GM13976 (cell line): ENCODE measurements around the gene GAB2.

ENCODE experiments used
- DNase-seq: peaks from one replicate; pipeline ENCODE4 v3.0.0; 2012; ENCODE audit warnings: low spot score
- CTCF ChIP-seq: IDR thresholded peaks from 2 replicates; pipeline ENCODE4 v1.5.1; 2012; ENCODE audit warnings: borderline replicate concordance, mild to moderate bottlenecking; ENCODE audit not compliant: insufficient read depth; ENCODE audit errors: extremely low read depth, missing control alignments, control extremely low read depth
- in situ Hi-C: fragments of 300-500 bp; cut with MboI; formaldehyde crosslinking; loops from one replicate; pipeline ENCODE4 v1.12.0; 2022; ENCODE audit warnings: low sequenced_read_pairs, mixed read lengths, inconsistent platforms; ENCODE audit not compliant: unreplicated experiment

The GAB2 gene

GRCh38 chr11:78197816-78198215 lies 219.8 kb downstream of the GAB2 start:
- no peak for TF ChIP-seq CTCF
- in situ Hi-C loops = no loop called here
- no peak for DNase-seq

- no peak for DNase-seq
- TF ChIP-seq CTCF = no peak
- in situ Hi-C loops = no loop called here
Observed at GRCh38 chr11:78196661-78197091, 220.9 kb downstream of the GAB2 start.

GRCh38 chr11:78195917-78196560 lies 221.6 kb downstream of the GAB2 start:
- DNase-seq = no peak
- TF ChIP-seq CTCF = no peak
- in situ Hi-C loops = no loop called here

- no peak for TF ChIP-seq CTCF
- in situ Hi-C loops = no loop called here
Observed at GRCh38 chr11:78194490-78194889, 223.1 kb downstream of the GAB2 start.

GRCh38 chr11:78193806-78194205 lies 223.8 kb downstream of the GAB2 start:
- TF ChIP-seq CTCF = no peak
- DNase-seq = no peak
- in situ Hi-C loops = no loop called here

More at GRCh38 chr11:78194490-78194889, 223.1 kb downstream of the GAB2 start:
- no peak for DNase-seq

GRCh38 chr11:78192911-78193351 lies 224.7 kb downstream of the GAB2 start:
- in situ Hi-C loops = no loop called here
- no peak for TF ChIP-seq CTCF
- no peak for DNase-seq

- TF ChIP-seq CTCF = no peak
- in situ Hi-C loops = no loop called here
Observed at GRCh38 chr11:78192223-78192719, 225.3 kb downstream of the GAB2 start.

More at GRCh38 chr11:78192223-78192719, 225.3 kb downstream of the GAB2 start:
- peak; percentile 57 for DNase-seq
